Measurements from ENCODE around the gene NRXN3. TPM values are rescaled to one million over a fixed set of nuclear protein-coding genes. Genes with fewer than 3 reads are reported as not detected.

Gene NRXN3
- 0.52 to 1.1 TPM (median 0.79 TPM) in 5 replicates for total RNA-seq (2022; extraction: Qiagen RNA extraction)

DNA sequence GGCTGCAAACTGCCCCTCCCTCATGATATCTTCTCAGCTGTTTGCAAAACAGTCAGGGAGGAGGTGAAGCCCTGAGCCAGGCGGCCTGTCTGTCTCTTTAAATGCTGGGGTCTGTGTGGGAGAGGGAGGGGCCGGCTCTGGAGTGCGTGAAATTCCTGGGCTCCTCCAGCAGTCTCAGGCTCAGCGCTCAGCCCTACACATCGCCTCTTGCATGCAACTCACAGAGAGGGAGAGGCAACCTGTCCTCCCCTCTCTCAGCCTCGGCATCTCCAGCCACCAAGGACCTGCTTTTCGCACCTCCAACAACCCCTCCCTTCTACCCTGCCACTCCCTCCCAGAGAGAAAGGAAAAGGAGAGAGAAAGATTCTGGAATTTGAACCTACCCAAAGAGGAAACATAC is at the start of gene NRXN3:
Gene NRXN3 (plus strand): TSS at position 171 of the 400 bp plus-strand sequence. CDS start 72,721 bp downstream, outside the sequence.

